OCI-LY7 (cell line): ENCODE results near the gene OSBPL1A.

Experiments
- CTCF ChIP-seq: fragments of 200-600 bp; sonication (generic); conservative IDR thresholded peaks from 2 replicates; pipeline ENCODE4 v1.5.1; 2014; ENCODE audit warnings: mild to moderate bottlenecking, antibody characterized with exemption, low read length, moderate library complexity, mixed read lengths
- EZH2phosphoT487 ChIP-seq: fragments of 200-600 bp; sonication (generic); IDR thresholded peaks from 2 replicates; pipeline ENCODE4 v1.6.1; 2018; ENCODE audit warnings: low read depth, borderline replicate concordance, mild to moderate bottlenecking, mixed run types, antibody characterized with exemption, low read length, moderate library complexity, mixed read lengths

- TF ChIP-seq CTCF (no peak), EZH2phosphoT487 (no peak)
Measured at GRCh38 chr18:24190590-24190989, 207.0 kb downstream of the OSBPL1A start.
